ENCODE data around the gene MED16.
"Not testable (repeated sequence)": the region's sequence is repeated elsewhere in the genome, so short reads cannot be mapped to it uniquely, and the experiment has no call there.

MED16 gene

DNA sequence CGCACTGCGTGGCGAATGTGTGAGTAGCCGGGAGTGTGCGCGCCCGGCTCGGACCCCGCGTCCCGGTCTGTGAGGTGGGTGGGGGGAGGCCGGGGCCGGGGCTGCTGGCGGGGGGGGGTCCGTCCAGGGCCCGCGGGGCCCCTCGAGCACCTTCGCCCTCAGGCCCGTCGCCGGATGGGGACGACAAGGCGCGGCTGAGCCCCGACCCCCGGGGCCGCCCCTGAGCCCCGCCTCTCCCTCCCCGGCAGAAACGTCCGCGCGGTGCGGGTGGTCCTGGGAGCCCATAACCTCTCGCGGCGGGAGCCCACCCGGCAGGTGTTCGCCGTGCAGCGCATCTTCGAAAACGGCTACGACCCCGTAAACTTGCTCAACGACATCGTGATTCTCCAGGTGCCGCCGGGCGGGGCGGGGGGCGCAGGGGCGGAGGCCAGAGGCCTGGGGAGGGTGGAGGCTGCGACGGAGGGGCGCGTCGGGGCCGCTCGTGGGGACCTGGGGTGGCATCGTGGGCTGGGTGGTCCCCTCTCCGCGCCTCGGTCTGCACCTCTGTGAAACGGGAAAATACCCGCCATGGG lies 39.9 kb downstream of the MED16 start:
- no peak for DNase-seq

DNA sequence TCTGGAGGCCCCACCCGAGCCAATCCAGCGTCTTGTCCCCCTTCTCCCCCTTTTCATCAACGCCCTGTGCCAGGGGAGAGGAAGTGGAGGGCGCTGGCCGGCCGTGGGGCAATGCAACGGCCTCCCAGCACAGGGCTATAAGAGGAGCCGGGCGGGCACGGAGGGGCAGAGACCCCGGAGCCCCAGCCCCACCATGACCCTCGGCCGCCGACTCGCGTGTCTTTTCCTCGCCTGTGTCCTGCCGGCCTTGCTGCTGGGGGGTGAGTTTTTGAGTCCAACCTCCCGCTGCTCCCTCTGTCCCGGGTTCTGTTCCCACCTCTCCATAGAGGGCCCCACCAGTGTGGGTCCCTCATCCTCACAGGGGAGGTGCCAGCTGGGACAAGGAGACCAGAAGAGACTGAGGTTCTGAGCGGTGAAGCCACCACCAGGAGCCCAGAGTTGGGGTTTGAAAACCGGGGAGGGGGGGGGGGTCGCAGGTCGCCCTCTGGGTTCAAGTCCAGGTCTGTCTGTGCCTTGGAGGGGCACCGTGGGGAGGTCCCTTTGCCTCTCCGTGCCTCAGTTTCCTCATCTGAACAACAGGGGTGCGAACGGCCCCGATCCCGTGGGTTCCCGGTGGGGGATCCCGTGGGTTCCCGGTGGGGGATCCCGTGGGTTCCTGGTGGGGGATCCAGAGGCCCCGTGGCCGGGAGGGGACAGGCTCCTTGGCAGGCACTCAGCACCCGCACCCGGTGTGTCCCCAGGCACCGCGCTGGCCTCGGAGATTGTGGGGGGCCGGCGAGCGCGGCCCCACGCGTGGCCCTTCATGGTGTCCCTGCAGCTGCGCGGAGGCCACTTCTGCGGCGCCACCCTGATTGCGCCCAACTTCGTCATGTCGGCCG lies 40.6 kb downstream of the MED16 start, which contains the start of gene ELANE:
ELANE (plus strand) TSS at position 168 of the 878 bp plus-strand sequence; CDS start at position 194, 26 bp downstream.
- no peak for DNase-seq

DNA sequence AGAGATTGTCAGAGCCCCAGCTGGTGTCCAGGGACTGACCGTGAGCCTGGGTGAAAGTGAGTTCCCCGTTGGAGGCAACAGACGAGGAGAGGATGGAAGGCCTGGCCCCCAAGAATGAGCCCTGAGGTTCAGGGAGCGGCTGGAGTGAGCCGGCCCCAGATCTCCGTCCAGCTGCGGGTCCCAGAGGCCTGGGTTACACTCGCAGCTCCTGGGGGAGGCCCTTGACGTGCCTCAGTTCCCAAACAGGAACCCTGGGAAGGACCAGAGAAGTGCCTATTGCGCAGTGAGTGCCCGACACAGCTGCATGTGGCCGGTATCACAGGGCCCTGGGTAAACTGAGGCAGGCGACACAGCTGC lies 42.0 kb downstream of the MED16 start:
- DNase-seq: no peak

DNA sequence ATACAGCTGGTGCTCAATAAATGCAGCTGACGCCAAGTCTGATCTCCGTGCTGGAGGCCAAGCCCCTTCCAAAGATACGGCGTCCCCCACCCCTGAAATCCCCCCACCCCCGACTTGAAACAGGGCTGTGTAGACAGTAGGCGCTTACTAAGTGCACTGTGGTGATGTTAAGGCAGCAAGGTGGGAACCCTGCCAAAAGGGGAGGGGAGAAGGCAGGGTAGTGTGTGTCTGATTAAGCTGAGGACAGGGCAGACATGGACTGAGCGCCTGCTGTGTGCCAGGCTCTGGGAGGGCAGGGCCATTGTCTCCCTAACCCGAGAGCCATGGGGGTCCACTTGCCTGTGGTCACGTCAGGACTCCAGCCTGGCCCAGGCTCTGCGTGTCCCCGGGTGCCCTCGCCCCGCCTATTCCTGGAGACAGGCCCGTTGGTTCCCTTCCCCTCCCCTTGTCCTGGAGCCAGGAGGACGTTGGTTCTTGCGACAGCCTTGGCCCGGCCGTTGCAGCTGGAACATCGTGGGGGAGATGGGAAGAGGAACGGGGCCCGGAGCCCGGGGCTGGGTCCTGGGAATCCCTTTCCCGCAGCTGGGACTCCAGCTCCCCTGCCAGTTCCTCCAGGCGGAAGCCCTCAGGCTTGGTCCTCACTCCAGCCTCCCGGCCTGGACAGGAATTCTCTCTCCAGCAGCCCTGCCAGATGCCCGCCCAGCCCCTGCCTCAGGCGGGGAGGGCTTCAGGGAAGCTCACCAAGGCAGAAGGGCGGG lies 42.6 kb downstream of the MED16 start:
- peak in 1 of 2 experiments; percentile 69 for DNase-seq

GRCh38 chr19:849195-849594 lies 43.8 kb downstream of the MED16 start:
- not testable (repeated sequence) for DNase-seq

DNA sequence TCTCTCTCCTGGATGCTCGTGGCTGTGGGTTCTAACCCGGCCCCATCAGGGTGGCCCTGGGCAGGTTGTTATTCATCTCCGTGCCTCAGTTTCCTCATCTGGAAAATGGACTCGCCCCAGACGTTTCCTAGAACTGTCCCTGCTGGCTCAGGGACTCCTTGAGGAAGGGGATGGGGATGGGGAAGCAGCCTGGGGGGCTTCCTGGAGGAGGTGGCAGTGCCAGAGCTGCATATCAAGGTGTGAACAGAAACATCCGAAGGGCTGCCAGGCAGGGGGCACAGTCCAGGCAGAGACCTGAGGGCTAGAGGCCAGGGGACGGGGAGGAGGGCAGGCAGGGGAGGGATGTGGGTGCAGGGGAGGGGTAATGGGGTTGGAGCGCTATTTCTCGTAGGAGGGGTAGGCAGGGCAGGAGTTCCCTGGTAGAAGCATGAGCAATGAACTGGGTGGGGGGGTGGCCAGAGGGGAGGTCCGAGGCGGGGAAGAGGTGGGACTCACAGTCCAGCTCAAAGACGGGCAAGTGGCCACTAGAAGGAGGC lies 44.5 kb downstream of the MED16 start:
- no peak for DNase-seq

- DNase-seq: no peak
These were observed 47.1 kb downstream of the MED16 start for GRCh38 chr19:845707-846521.

GRCh38 chr19:844546-844971 lies 48.4 kb downstream of the MED16 start:
- no peak for DNase-seq

DNA sequence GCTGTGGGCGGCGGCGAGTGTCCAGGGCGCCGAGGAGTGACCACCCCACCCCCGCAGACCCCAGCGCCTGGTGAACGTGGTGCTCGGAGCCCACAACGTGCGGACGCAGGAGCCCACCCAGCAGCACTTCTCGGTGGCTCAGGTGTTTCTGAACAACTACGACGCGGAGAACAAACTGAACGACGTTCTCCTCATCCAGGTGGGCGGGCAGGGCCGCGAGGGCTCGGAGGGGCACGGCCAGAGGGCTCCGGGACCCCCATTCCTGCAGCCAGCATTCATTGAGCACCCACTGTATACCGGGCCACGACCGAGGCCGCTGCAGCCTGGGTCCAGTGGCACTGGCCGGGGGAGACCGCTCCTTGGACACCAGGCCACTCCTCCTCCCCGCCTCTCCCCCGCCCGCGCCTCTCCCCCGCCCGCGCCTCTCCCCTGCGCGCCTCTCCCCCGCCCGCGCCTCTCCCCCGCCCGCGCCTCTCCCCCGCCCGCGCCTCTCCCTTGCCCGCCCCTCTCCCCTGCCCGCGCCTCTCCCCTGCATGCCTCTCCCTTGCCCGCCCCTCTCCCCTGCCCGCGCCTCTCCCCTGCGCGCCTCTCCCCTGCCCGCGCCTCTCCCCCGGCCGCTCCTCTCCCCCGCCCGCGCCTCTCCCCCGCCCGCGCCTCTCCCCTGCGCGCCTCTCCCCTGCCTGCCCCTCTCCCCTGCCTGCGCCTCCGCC lies 49.0 kb downstream of the MED16 start:
- DNase-seq: no peak

- DNase-seq: no peak
These were observed 49.7 kb downstream of the MED16 start for GRCh38 chr19:843180-843835.

GRCh38 chr19:842802-843179 lies 50.2 kb downstream of the MED16 start:
- DNase-seq: not testable (repeated sequence)

DNA sequence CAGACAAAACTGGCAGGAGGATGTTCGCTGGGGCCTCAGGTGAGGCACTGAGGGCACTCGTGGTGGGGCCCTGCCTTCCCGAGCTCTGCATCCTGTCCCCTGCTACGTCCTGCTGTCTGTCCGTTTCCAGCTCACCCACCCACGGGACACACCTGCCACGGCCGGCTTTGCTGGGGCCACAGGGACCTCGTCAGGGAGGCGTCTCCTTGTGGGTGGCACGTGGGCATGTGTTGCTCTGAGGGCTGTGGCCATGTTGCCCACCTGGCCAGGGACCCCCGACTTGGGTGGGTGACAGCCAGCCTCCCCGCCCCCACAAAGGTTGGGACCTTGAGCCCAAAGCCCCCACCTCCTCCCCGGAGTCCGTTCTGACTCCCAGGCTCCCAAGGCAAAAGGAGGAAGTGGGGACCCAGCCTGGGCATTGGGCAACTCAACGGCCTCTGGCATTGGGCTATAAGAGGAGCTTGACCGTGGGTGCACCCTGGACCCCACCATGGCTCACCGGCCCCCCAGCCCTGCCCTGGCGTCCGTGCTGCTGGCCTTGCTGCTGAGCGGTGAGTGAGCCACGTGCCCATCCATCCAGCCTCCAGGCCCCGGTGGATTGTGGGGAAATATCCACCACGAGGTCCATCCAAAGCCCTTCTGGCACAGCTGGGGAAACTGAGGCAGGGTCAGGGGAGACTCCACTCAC lies 52.3 kb downstream of the MED16 start, which contains the start of gene PRTN3:
PRTN3 (plus strand) TSS at position 481 of the 688 bp plus-strand sequence; CDS start at position 491, 10 bp downstream.
- no peak for DNase-seq

DNA sequence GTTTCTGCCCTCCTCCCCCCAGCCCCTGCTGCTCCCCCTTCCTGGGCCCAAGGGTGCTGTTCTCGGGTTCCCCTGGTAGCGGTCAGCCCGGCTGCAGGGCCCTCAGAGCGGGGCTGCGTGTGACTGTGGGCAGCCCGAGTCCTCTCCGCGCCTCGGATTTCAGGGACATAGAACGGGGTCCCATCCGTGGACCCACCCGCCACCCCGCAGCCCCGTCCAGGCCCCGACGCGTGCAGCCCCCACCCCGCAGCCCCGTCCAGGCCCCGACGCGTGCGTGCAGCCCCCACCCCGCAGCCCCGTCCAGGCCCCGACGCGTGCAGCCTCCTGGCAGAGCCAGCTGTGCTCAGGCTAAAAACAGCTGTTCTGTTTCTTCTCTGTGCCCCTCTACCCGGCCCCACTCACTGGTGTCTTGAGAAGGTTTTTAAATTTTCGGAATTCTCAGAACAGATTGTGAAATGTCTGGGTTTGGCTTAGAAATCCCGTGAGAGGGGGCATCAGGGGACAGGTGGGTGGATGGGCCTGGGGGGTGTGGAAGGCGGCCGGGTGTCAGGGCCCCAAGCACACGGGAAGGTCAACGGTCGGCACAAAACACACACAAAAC lies 57.7 kb downstream of the MED16 start:
- no peak for DNase-seq

GRCh38 chr19:834216-834615 lies 58.8 kb downstream of the MED16 start:
- no peak for DNase-seq

GRCh38 chr19:831407-832369 lies 61.3 kb downstream of the MED16 start:
- DNase-seq: no peak

DNA sequence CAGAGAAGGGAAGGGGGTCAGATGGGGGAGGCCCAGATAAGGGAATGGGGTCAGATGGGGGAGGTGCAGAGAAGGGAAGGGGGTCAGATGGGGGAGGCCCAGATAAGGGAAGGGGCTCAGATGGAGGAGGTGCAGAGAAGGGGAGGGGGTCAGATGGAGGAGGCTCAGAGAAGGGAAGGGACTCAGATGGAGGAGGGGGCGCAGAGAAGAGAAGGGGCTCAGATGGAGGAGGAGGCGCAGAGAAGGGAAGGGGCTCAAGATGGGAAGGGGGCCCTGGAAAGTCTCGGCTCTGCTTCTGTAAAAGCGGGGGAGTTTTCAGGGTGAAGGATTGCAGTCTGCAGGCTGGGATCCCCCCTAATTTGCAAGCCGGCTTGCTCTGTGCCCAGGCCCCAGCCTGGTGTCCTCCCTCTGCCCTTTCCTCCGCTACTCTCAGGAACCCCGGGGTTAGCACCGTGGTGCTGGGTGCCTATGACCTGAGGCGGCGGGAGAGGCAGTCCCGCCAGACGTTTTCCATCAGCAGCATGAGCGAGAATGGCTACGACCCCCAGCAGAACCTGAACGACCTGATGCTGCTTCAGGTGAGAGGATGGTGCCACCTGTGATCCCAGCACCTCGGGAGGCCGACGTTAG lies 63.7 kb downstream of the MED16 start:
- no peak for DNase-seq

- DNase-seq: no peak
These were observed 65.2 kb downstream of the MED16 start, which contains the start of gene AZU1 for GRCh38 chr19:827710-828321. Gene AZU1, plus strand, starts transcription at chr19:827837. Its CDS starts 10 bp downstream, at chr19:827847.

- DNase-seq: no peak
These were observed 65.7 kb downstream of the MED16 start for GRCh38 chr19:827314-827709.
